BLaER1 treated with 17β-estradiol and CSF1 and Interleukin-3, amounts not matched to agents 10 nM and 100 nM (cell line): Measurements from ENCODE around the gene ZNF326.
"Not testable (repeated sequence)": the region's sequence is repeated elsewhere in the genome, so short reads cannot be mapped to it uniquely, and the experiment has no call there.

Experiments used
- H3K27ac ChIP-seq, 11 experiments: shearing (Covaris generic); formaldehyde crosslinking; 2 replicates each; pipeline ENCODE4 v1.8.1; 2022
- H3K27me3 ChIP-seq, 11 experiments: shearing (Covaris generic); formaldehyde crosslinking; 2 replicates each; pipeline ENCODE4 v1.8.1; 2022
- H3K36me3 ChIP-seq, 11 experiments: shearing (Covaris generic); formaldehyde crosslinking; 2 replicates each; pipeline ENCODE4 v1.8.1; 2022
- H3K4me1 ChIP-seq, 10 experiments: shearing (Covaris generic); formaldehyde crosslinking; 2 replicates each; pipeline ENCODE4 v1.8.1; 2022
- H3K4me2 ChIP-seq, 11 experiments: shearing (Covaris generic); formaldehyde crosslinking; 2 replicates each; pipeline ENCODE4 v1.8.1; 2022
- H3K4me3 ChIP-seq, 10 experiments: shearing (Covaris generic); formaldehyde crosslinking; 2 replicates each; pipeline ENCODE4 v1.8.1; 2022
- H3K9ac ChIP-seq, 11 experiments: shearing (Covaris generic); formaldehyde crosslinking; 2 replicates each; pipeline ENCODE4 v1.8.1; 2022
- H3K9me3 ChIP-seq, 11 experiments: shearing (Covaris generic); formaldehyde crosslinking; replicated peaks in 1 of 11; 2 replicates each; pipeline ENCODE4 v1.8.1; 2022
- H4K20me1 ChIP-seq, 11 experiments: shearing (Covaris generic); formaldehyde crosslinking; 2 replicates each; pipeline ENCODE4 v1.8.1; 2022
- Cebpa-rat ChIP-seq, 11 experiments: shearing (Covaris generic); IDR thresholded peaks; 2 replicates each; pipeline ENCODE4 v1.8.1; 2022

The ZNF326 gene

GRCh38 chr1:89989799-89990198 lies 5.1 kb upstream of the ZNF326 start:
- H3K4me1 ChIP-seq: peaks cover 0 to 19% (median 10%) of the 10 kb centered on the region in 10 experiments; a peak in 12 of 20 replicates
- H3K9me3 ChIP-seq: peaks cover 0 to 2% (median 0%) of the 10 kb centered on the region in 11 experiments; a peak in 5 of 22 replicates
- no peaks in the 10 kb centered on the region for H4K20me1 ChIP-seq
- no peak overlapping the region for H3K4me3 ChIP-seq
- H3K27ac ChIP-seq: no peak overlapping the region
- no peaks in the 10 kb centered on the region for H3K27me3 ChIP-seq
- no peaks in the 10 kb centered on the region for H3K36me3 ChIP-seq
- no peak for TF ChIP-seq Cebpa-rat (IDR thresholded peaks at IDR 0.05)
- peak overlapping the region in 1 of 11 experiments; percentile 6; a peak in 1 of 22 replicates for H3K9ac ChIP-seq
- H3K4me2 ChIP-seq: no peak overlapping the region

- Histone ChIP-seq H3K36me3 (no peaks in the 10 kb centered on the region), H3K9ac (no peak overlapping the region), H3K27ac (no peak overlapping the region), H3K27me3 (no peaks in the 10 kb centered on the region), H3K4me2 (no peak overlapping the region), H3K4me3 (no peak overlapping the region), H3K9me3 (no peaks in the 10 kb centered on the region), H3K4me1 (peaks cover under 1 to 11% (median 5%) of the 10 kb centered on the region in 10 experiments; a peak in 17 of 20 replicates), H4K20me1 (peaks cover 2 to 11% (median 6%) of the 10 kb centered on the region in 11 experiments; a peak in 18 of 22 replicates)
- no peak for TF ChIP-seq Cebpa-rat (IDR thresholded peaks at IDR 0.05)
Observed at GRCh38 chr1:89990976-89991831, 3.7 kb upstream of the ZNF326 start.

DNA sequence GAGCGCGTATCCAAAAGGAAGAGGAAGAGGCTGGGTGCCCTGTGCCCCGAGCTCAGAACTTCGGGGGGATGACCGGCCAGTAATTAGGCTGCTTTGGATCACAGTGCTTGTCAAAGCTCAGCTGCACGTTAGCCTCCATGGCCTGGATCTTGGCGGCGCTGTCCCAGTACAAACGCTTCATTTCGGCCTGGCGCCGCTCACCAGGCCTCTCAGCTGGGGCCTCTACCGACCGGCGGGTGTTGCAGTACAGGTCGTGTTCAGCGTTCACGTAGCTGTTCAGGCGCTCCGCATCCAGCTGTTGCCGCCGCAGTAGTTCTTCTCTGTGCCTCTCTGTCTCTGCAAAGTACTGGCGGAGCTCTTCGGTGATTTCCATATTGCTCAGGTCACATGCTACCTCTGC lies 1.4 kb upstream of the ZNF326 start:
- Histone ChIP-seq H3K4me3 (no peak overlapping the region), H3K27ac (no peak overlapping the region), H3K4me1 (peaks cover 17 to 26% (median 24%) of the 10 kb centered on the region in 10 experiments; a peak in 19 of 20 replicates), H3K9me3 (no peaks in the 10 kb centered on the region), H3K4me2 (no peak overlapping the region), H4K20me1 (peaks cover 19 to 34% (median 30%) of the 10 kb centered on the region in 11 experiments; a peak in 20 of 22 replicates), H3K9ac (no peak overlapping the region), H3K27me3 (no peaks in the 10 kb centered on the region), H3K36me3 (peaks cover 0 to 14% (median 13%) of the 10 kb centered on the region in 11 experiments; a peak in 16 of 22 replicates)
- TF ChIP-seq Cebpa-rat (IDR thresholded peaks at IDR 0.05): no peak

DNA sequence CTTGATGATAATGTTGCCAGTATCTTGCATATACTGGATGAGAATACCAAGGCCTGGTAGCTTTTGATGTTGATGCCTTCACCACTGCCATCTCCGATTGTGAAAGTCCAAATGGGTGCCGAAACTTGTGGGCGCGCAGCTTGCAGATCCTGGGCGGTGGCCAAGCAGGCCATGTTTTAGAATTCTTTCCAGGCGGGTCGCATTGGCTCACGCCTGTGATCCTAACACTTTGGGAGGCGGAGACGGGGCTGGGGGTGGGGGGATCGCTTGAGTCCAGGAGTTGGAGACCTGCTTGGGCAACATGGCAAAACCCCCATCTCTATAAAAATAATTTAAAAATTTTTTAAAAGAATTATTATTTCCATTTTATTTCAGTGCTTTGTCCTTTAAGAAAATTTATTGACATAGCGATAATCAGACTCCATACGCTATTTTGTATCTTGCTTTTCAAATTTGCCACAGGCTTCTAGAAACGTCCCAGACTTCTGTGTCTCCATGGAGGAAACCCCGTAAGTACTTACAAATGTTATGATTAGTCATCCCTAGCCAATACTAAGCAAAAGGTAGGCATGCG lies 592 bp upstream of the ZNF326 start:
- Histone ChIP-seq H4K20me1 (peaks cover 22 to 42% (median 37%) of the 10 kb centered on the region in 11 experiments; a peak in 20 of 22 replicates), H3K27ac (peak overlapping the region; percentile 95 to 100 (median 98)), H3K9me3 (no peaks in the 10 kb centered on the region), H3K27me3 (no peaks in the 10 kb centered on the region), H3K4me3 (peak overlapping the region; percentile 68 to 91 (median 84)), H3K4me2 (peak overlapping the region; percentile 15 to 94 (median 67); a peak in 21 of 22 replicates), H3K36me3 (peaks cover under 1 to 22% (median 16%) of the 10 kb centered on the region in 11 experiments; a peak in 19 of 22 replicates), H3K9ac (peak overlapping the region; percentile 95 to 100 (median 98)), H3K4me1 (peaks cover 17 to 32% (median 24%) of the 10 kb centered on the region in 10 experiments; a peak in 19 of 20 replicates)
- no peak for TF ChIP-seq Cebpa-rat (IDR thresholded peaks at IDR 0.05)

GRCh38 chr1:89995598-89996449 lies 914 bp downstream of the ZNF326 start:
- H3K27ac ChIP-seq: peak overlapping the region; percentile 95 to 100 (median 98)
- peak overlapping the region; percentile 95 to 100 (median 98) for H3K9ac ChIP-seq
- peaks cover 37 to 57% (median 52%) of the 10 kb centered on the region in 11 experiments; a peak in 21 of 22 replicates for H4K20me1 ChIP-seq
- TF ChIP-seq Cebpa-rat (IDR thresholded peaks at IDR 0.05): no peak
- no peaks in the 10 kb centered on the region for H3K9me3 ChIP-seq
- H3K27me3 ChIP-seq: no peaks in the 10 kb centered on the region
- H3K36me3 ChIP-seq: peaks cover 8 to 37% (median 31%) of the 10 kb centered on the region in 11 experiments; a peak in 20 of 22 replicates
- H3K4me1 ChIP-seq: peaks cover 23 to 44% (median 37%) of the 10 kb centered on the region in 10 experiments; a peak in 19 of 20 replicates
- peak overlapping the region; percentile 87 to 99 (median 92) for H3K4me2 ChIP-seq
- peak overlapping the region; percentile 68 to 91 (median 84) for H3K4me3 ChIP-seq

DNA sequence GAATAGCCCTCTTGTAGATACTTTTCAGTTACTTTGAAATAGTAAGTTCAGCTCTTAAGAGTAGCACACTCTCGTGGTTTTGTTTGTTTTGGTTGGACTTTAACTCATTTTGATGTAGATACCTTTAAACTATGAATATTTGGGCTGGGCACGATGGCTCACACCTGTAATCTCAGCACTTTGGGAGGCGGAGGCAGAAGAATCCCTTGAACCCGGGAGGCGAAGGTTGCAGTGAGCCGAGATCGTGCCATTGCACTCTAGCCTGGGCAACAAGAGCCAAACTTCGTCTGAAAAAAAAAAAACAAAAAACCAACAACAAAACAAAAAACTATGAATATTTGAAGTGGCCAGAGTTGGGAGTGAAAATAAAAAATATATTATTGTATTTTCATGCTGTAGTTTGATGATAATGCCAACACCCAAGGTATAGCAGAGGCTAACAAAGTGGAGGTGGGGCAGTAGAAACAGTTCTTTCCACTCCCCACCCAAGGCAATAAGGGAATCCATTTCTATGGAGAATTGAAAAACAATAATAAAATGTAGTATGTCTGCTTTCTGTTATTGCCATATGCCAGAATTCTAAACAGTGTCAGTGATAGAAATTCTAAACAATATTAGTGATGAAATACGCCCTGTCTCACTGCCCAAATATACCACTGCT lies 1.7 kb downstream of the ZNF326 start:
- Histone ChIP-seq H3K4me3 (peak overlapping the region; percentile 68 to 91 (median 84)), H3K9ac (peak overlapping the region; percentile 95 to 100 (median 98)), H3K9me3 (no peaks in the 10 kb centered on the region), H3K27ac (peak overlapping the region; percentile 95 to 100 (median 98); a peak in 18 of 22 replicates), H3K4me2 (peak overlapping the region; percentile 87 to 99 (median 92)), H3K36me3 (peaks cover 8 to 45% (median 39%) of the 10 kb centered on the region in 11 experiments; a peak in 20 of 22 replicates), H3K27me3 (no peaks in the 10 kb centered on the region), H4K20me1 (peaks cover 44 to 65% (median 60%) of the 10 kb centered on the region in 11 experiments; a peak in 21 of 22 replicates), H3K4me1 (peaks cover 23 to 45% (median 39%) of the 10 kb centered on the region in 10 experiments; a peak in 19 of 20 replicates)
- no peak for TF ChIP-seq Cebpa-rat (IDR thresholded peaks at IDR 0.05)

DNA sequence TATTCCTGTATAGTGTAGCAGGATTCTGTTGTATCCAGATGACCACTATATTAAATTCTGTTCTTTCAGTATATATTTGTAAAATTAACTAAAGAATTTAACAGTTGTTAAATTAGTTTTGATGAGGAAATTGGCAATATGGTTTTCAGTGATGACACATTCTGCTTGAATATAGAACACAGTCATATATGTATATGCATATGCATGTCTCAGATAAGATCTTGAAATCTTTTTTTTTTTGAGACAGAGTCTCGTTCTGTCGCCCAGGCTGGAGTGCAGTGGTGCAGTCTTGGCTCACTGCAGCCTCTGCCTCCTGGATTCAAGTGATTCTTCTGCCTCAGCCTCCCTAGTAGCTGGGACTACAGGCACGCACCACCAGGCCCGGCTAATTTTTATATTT lies 2.2 kb downstream of the ZNF326 start:
- Histone ChIP-seq H3K4me1 (peaks cover 23 to 45% (median 39%) of the 10 kb centered on the region in 10 experiments; a peak in 19 of 20 replicates), H3K36me3 (peaks cover 8 to 49% (median 41%) of the 10 kb centered on the region in 11 experiments; a peak in 20 of 22 replicates), H3K4me3 (peak overlapping the region; percentile 68 to 91 (median 84); a peak in 14 of 20 replicates), H4K20me1 (peaks cover 46 to 70% (median 66%) of the 10 kb centered on the region in 11 experiments; a peak in 21 of 22 replicates), H3K9ac (peak overlapping the region in 2 of 11 experiments; percentile 97; a peak in 4 of 22 replicates), H3K4me2 (peak overlapping the region; percentile 87 to 99 (median 92))
- not testable (repeated sequence) for H3K27ac ChIP-seq, H3K27me3 ChIP-seq, H3K9me3 ChIP-seq
